ENCODE results near the gene SLC49A4. TPM values are rescaled to one million over a fixed set of nuclear protein-coding genes. Genes with fewer than 3 reads are reported as not detected.

SLC49A4 gene
- total RNA-seq, 1 donor from 2014 or later, result 15.7 TPM

- H3K27me3 ChIP-seq, result no peaks in the 10 kb centered on the region
- peak overlapping the region; percentile 93 for H3K27ac ChIP-seq
- intact Hi-C loops (cut with DNase I), result no loop called here
- no peaks in the 10 kb centered on the region for H3K9me3 ChIP-seq
- TF ChIP-seq CTCF (IDR thresholded peaks at IDR 0.05), result no peak
- no peak for TF ChIP-seq POLR2AphosphoS5 (IDR thresholded peaks at IDR 0.05; ENCODE audit: insufficient read depth in 1 of 2, low read depth in 1 of 2)
- TF ChIP-seq POLR2A (IDR thresholded peaks at IDR 0.05), result no peak
- H3K36me3 ChIP-seq, result no peaks in the 10 kb centered on the region
- peaks cover 38% of the 10 kb centered on the region for H3K4me1 ChIP-seq
- H3K4me3 ChIP-seq, result peak overlapping the region; percentile 65 to 84
- DNase-seq (ENCODE audit: extremely low spot score in 2 of 2), result no peak
These were observed 866 bp downstream of the SLC49A4 start for GRCh38 chr3:122795674-122796195.

GRCh38 chr3:122797291-122797690 is 2.4 kb downstream of the SLC49A4 start:
- peak in 1 of 2 donors; percentile 27 for TF ChIP-seq POLR2AphosphoS5 (IDR thresholded peaks at IDR 0.05; ENCODE audit: insufficient read depth in 1 of 2, low read depth in 1 of 2)
- TF ChIP-seq POLR2A (IDR thresholded peaks at IDR 0.05), result no peak
- TF ChIP-seq CTCF (IDR thresholded peaks at IDR 0.05), result no peak
- no peaks in the 10 kb centered on the region for H3K36me3 ChIP-seq
- H3K9me3 ChIP-seq, result no peaks in the 10 kb centered on the region
- no peak for DNase-seq (ENCODE audit: extremely low spot score in 2 of 2)
- H3K4me3 ChIP-seq, result no peak overlapping the region
- intact Hi-C loops (cut with DNase I), result no loop called here
- H3K27ac ChIP-seq, result no peak overlapping the region
- peaks cover 40% of the 10 kb centered on the region for H3K4me1 ChIP-seq
- H3K27me3 ChIP-seq, result no peaks in the 10 kb centered on the region

- H3K9me3 ChIP-seq, result no peaks in the 10 kb centered on the region
- no peak for DNase-seq (ENCODE audit: extremely low spot score in 2 of 2)
- no peak overlapping the region for H3K27ac ChIP-seq
- no peak for TF ChIP-seq CTCF (IDR thresholded peaks at IDR 0.05)
- TF ChIP-seq POLR2AphosphoS5 (IDR thresholded peaks at IDR 0.05; ENCODE audit: insufficient read depth in 1 of 2, low read depth in 1 of 2), result no peak
- no peak for TF ChIP-seq POLR2A (IDR thresholded peaks at IDR 0.05)
- intact Hi-C loops (cut with DNase I), result no loop called here
- peaks cover 30% of the 10 kb centered on the region for H3K4me1 ChIP-seq
- no peak overlapping the region for H3K4me3 ChIP-seq
- no peaks in the 10 kb centered on the region for H3K27me3 ChIP-seq
- no peaks in the 10 kb centered on the region for H3K36me3 ChIP-seq
These were observed 4.5 kb downstream of the SLC49A4 start for GRCh38 chr3:122799322-122799721.

- TF ChIP-seq CTCF (IDR thresholded peaks at IDR 0.05) (no peak), POLR2AphosphoS5 (IDR thresholded peaks at IDR 0.05; ENCODE audit: insufficient read depth in 1 of 2, low read depth in 1 of 2) (no peak), POLR2A (IDR thresholded peaks at IDR 0.05) (no peak)
- no peaks in the 10 kb centered on the region for H3K27me3 ChIP-seq
- H3K27ac ChIP-seq, result no peak overlapping the region
- DNase-seq (ENCODE audit: extremely low spot score in 2 of 2), result no peak
- H3K4me3 ChIP-seq, result no peak overlapping the region
- intact Hi-C loops (cut with DNase I), result no loop called here
- no peaks in the 10 kb centered on the region for H3K36me3 ChIP-seq
- peaks cover 30% of the 10 kb centered on the region for H3K4me1 ChIP-seq
- no peaks in the 10 kb centered on the region for H3K9me3 ChIP-seq
These were observed 5.2 kb downstream of the SLC49A4 start for GRCh38 chr3:122800031-122800430.

- Histone ChIP-seq H3K27ac (no peak overlapping the region), H3K36me3 (no peaks in the 10 kb centered on the region), H3K27me3 (no peaks in the 10 kb centered on the region), H3K4me3 (no peak overlapping the region), H3K9me3 (no peaks in the 10 kb centered on the region), H3K4me1 (peaks cover 27% of the 10 kb centered on the region)
- intact Hi-C loops (cut with DNase I), result no loop called here
- DNase-seq (ENCODE audit: extremely low spot score in 2 of 2), result no peak
- peak in 1 of 2 donors; percentile 27 for TF ChIP-seq POLR2AphosphoS5 (IDR thresholded peaks at IDR 0.05; ENCODE audit: insufficient read depth in 1 of 2, low read depth in 1 of 2)
- TF ChIP-seq CTCF (IDR thresholded peaks at IDR 0.05), result no peak
These were observed 5.9 kb downstream of the SLC49A4 start for GRCh38 chr3:122800706-122801237.
